ENCODE data around the gene PPFIA3.

GRCh38 chr19:49153167-49153809 lies 33.9 kb downstream of the PPFIA3 start:
- TF ChIP-seq BRCA1 (IDR thresholded peaks at IDR 0.05; ENCODE audit: low read depth, low read length), result no peak
- no peak for TF ChIP-seq GABPA (IDR thresholded peaks at IDR 0.05; ENCODE audit: borderline replicate concordance, insufficient read depth, low read length)
- TF ChIP-seq, protein P1, sequence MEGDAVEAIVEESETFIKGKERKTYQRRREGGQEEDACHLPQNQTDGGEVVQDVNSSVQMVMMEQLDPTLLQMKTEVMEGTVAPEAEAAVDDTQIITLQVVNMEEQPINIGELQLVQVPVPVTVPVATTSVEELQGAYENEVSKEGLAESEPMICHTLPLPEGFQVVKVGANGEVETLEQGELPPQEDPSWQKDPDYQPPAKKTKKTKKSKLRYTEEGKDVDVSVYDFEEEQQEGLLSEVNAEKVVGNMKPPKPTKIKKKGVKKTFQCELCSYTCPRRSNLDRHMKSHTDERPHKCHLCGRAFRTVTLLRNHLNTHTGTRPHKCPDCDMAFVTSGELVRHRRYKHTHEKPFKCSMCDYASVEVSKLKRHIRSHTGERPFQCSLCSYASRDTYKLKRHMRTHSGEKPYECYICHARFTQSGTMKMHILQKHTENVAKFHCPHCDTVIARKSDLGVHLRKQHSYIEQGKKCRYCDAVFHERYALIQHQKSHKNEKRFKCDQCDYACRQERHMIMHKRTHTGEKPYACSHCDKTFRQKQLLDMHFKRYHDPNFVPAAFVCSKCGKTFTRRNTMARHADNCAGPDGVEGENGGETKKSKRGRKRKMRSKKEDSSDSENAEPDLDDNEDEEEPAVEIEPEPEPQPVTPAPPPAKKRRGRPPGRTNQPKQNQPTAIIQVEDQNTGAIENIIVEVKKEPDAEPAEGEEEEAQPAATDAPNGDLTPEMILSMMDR (IDR thresholded peaks at IDR 0.05; ENCODE audit: control extremely low read depth in 1 of 3, insufficient read depth in 1 of 3, low read depth in 1 of 3, low read length in 3 of 3), result no peak
- no peak for TF ChIP-seq EZH2 (IDR thresholded peaks at IDR 0.05; ENCODE audit: low read depth, low read length, severe bottlenecking)
- no peak for TF ChIP-seq TCF12 (IDR thresholded peaks at IDR 0.05; ENCODE audit: low read depth, low read length)
- TF ChIP-seq CBX8 (IDR thresholded peaks at IDR 0.05; ENCODE audit: borderline replicate concordance, low read depth, low read length), result no peak
- TF ChIP-seq, protein P2, sequence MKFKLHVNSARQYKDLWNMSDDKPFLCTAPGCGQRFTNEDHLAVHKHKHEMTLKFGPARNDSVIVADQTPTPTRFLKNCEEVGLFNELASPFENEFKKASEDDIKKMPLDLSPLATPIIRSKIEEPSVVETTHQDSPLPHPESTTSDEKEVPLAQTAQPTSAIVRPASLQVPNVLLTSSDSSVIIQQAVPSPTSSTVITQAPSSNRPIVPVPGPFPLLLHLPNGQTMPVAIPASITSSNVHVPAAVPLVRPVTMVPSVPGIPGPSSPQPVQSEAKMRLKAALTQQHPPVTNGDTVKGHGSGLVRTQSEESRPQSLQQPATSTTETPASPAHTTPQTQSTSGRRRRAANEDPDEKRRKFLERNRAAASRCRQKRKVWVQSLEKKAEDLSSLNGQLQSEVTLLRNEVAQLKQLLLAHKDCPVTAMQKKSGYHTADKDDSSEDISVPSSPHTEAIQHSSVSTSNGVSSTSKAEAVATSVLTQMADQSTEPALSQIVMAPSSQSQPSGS (IDR thresholded peaks at IDR 0.05; ENCODE audit: low read length), result no peak

All from H1 (cell line).